ENCODE data around the gene IGIP.

Gene IGIP

DNA sequence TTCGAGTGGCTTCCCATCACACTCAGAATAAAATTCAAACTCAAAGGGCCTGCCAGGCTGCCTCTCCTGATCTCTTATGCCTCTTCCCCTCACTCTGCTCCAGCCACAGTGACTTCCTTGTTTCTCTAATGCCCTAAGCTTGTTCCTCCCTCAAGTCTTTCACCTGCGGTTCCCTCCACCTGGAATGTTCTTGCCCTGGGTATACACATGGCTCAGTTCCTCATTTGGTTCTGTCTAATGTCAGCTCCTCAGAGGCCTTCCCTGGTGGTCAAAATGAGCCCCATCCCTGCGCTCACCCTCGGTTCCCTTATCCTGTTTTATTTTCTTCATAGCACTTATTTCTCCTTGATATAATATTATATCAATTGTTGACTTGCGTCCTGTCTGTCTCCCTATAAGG is 36.5 kb downstream of the IGIP start:
- no peak for DNase-seq

DNA sequence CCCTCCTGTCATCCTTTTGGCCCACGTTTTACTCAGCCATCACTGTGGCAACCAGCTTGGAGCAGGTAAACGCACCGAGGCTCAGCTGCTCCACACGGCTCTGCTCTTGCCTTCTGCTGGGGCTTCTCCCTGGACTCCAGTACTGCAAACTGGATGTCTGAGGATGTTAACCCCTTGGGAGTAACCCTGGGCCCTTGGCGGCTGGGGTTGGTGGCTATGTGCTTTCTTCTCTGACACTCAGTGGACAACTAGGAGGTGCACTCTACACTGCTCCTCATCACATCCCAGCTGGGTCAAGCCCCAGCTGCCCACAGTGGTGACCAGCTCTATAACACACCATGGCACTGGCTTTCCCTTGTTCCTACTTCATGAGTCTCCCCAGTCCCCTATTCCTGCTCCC is 37.0 kb downstream of the IGIP start:
- DNase-seq: no peak

GRCh38 chr5:140165101-140165922 is 39.6 kb downstream of the IGIP start:
- no peak for DNase-seq

DNA sequence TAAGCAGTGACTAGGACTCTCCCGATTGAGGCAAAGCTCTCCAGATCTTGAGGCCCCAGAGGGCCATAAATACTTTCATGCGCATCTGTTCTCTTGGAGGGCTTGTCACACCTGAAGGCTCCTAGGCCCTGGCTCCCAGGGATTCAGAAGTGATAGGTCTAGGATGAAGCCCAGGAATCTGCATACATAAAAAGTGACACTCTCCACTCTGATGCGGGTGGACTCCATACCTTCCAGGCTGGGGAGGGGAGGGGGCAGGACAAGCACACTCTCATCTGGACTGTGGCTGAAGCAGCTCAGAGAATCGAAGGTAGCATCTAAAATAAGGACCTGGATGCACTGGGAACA is 40.2 kb downstream of the IGIP start:
- no peak for DNase-seq

- DNase-seq: no peak
Measured at GRCh38 chr5:140166911-140167310, 41.2 kb downstream of the IGIP start.

- no peak for DNase-seq
Measured at GRCh38 chr5:140168371-140168770, 42.6 kb downstream of the IGIP start.

DNA sequence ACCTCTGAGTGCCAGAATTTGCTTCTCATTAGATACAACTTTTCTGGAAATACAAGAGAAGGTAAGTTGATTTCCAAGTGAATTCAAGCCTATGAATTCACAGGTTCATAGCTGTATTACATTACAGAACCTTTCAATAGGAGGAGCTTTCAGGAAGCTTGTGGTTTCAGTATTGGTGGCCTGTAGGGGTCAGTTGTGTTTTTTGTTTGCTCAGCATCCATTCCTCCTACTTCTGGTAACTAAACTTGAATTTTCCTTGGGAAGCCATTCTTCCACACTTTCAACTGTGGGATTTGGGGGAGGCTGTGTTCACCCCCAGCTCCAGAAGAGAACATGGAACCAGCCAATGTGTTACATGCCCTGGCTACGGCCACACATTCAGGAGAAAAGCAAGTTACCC is 43.7 kb downstream of the IGIP start:
- no peak for DNase-seq

DNA sequence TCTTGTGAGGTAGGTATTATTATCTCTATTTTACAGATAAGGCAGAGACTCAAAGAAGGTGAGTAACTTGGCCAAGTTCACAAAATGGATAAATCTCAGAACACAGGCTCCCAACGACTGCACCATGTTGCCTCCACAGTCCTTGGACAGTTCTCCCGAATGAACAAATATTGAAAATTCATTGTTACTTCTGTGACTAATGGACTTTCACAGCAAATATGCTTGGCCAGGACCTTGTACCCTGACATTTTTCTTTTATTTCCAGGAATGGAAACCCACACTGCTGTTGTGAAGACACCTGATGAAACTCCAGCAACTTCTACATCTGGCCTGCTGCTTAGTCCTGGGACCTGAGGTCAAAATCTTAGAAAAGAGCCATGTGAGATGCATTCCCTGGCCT is 46.7 kb downstream of the IGIP start:
- no peak for DNase-seq

DNA sequence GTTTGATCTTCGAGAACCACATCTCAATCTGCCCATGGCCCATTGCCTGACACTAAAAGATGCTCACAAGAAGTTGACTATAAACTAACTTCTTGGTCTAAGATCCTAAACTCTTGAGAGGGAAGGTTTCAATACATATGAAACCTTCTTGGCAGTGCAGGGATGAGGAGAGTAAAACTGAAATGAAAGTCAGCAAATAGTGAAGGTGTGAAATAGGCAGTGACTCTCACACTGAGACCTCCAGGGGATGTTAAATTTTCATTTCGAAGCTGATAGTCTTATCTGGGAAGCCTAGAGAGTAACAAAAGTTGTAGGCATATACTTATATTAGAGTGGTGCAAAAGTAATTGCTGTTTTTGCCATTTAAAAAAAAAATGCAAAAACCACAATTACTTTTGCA is 48.3 kb downstream of the IGIP start:
- no peak for DNase-seq

DNA sequence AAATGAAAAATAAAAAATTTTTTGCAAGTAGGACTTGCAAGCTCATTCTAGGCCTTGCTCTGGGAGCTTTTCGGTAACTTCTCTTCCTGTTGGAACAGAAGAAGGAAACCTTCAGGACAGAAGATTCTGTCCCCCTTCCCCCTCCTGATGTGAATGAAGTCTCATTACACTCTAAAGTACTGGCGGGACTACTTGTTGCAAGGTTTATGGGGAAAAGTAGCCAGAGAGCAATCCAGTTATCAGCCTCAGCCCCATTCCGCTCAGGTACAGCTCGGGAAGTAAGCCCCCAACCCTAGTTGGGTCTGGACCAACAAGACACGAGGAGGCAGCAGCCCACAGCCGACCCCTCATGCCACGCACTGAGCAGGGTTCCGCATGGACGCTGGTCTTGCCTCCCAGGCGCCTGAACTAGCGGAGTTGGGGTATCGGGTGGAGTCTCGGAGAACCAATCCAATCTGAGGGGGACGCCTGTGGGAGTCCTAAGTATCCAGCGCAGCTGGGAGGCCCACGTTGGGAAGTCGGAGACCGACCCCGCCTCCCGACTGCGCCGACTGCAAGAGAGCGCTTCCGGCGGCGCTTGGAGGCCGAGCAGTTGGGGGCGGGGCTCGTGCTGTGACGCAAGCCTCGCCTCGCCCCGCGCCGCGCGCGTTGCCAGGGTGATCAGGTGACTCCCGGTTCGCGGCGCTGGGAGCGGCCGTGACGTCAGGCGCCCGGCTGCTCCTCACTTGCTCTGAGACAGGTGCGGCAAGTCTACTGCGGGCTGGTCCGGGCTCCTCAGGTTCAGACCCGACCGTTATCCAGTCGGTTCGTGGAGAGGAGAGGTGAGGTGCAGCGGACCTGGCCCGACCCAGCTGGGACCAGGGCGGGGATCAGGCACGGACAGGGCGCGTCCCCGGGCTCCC is 49.0 kb downstream of the IGIP start, which contains the start of gene CYSTM1:
TSS of gene CYSTM1 (plus strand) at position 724 of the 902 bp plus-strand sequence. CDS start 19,278 bp downstream, outside the sequence.
- peak; percentile 53 to 97 (median 87) for DNase-seq

GRCh38 chr5:140175367-140176030 is 49.8 kb downstream of the IGIP start:
- DNase-seq: peak in 44 of 56 donors; percentile 29 to 71 (median 57)

- no peak for DNase-seq
Measured at GRCh38 chr5:140176031-140176387, 50.3 kb downstream of the IGIP start.

DNA sequence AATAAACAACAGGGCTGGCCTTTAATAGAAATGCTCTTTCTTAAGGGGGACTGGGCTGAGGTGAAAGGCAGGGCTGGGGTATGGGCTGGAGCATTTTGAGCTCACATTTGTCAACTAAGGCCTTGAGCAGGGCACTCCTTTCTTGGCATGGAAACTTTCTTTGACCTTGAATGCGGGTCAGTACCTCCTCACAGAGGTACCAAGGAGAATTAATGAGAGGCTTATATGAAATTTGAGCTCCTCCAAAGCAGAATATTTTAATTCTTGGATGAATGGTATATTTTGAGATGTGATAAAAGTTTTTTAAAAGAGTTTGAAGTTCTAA is 52.3 kb downstream of the IGIP start:
- DNase-seq: peak in 3 of 56 donors; percentile 5 to 23 (median 13)

- no peak for DNase-seq
Measured at GRCh38 chr5:140178482-140179116, 52.9 kb downstream of the IGIP start.
